ENCODE data around the gene PLXND1.
A peak's percentile ranks its signal among the peaks of the same experiment; 100 is the strongest.

PLXND1 gene

GRCh38 chr3:129638481-129638880 is 32.0 kb upstream of the PLXND1 start:
- DNase-seq (ENCODE audit: insufficient read length) (no peak), FAIRE-seq (no peak)
- TF ChIP-seq POLR2A (IDR thresholded peaks at IDR 0.05; ENCODE audit: low read depth, low read length) (no peak), POLR2AphosphoS5 (IDR thresholded peaks at IDR 0.05; ENCODE audit: low read depth, low read length) (no peak), TAF1 (IDR thresholded peaks at IDR 0.05; ENCODE audit: borderline replicate concordance, low read depth, low read length) (no peak)

DNA sequence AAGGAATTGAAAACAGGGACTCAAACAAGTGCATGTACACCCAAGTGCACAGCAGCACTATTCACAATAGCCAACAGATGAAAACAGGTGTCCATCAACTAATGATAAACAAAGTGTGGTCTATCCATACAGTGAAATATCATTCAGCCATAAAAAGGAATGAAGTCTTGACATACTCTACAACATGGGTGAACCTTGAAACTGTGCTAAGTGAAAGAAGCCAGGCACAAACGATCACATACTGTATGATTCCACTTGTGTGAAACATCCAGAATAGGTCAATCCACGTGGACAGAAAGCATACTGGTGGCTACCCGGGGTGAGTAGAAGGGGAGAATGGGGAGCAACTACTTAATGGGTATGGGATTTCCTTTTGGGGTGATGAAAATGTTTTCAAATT is 29.6 kb upstream of the PLXND1 start:
- FAIRE-seq (no peak), DNase-seq (ENCODE audit: insufficient read length) (no peak)
- TF ChIP-seq TAF1 (IDR thresholded peaks at IDR 0.05; ENCODE audit: borderline replicate concordance, low read depth, low read length), result no peak
- no peak for TF ChIP-seq POLR2AphosphoS5 (IDR thresholded peaks at IDR 0.05; ENCODE audit: low read depth, low read length)
- TF ChIP-seq POLR2A (IDR thresholded peaks at IDR 0.05; ENCODE audit: low read depth, low read length), result no peak

DNA sequence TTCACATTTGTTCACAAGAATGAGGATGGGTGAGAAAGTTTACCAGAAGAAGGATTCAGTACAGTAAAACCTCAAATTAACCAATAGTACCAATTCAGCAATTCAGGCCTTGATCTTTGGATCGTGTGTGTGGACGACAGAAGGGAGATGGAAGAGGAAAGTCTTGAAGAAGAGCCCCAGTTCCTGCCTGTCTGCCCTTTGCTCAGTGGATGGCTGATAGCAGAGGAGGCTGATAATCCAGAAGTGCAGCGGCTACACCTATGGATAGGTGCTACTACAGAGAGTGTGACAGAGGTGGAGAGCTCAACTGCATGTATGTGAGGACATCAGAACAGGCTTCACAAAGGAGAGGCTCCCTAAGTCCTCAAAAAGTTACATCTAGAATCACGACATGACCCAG is 29.2 kb upstream of the PLXND1 start:
- DNase-seq (ENCODE audit: insufficient read length), result no peak
- no peak for FAIRE-seq
- no peak for TF ChIP-seq POLR2AphosphoS5 (IDR thresholded peaks at IDR 0.05; ENCODE audit: low read depth, low read length)
- TF ChIP-seq POLR2A (IDR thresholded peaks at IDR 0.05; ENCODE audit: low read depth, low read length), result no peak
- no peak for TF ChIP-seq TAF1 (IDR thresholded peaks at IDR 0.05; ENCODE audit: borderline replicate concordance, low read depth, low read length)

DNA sequence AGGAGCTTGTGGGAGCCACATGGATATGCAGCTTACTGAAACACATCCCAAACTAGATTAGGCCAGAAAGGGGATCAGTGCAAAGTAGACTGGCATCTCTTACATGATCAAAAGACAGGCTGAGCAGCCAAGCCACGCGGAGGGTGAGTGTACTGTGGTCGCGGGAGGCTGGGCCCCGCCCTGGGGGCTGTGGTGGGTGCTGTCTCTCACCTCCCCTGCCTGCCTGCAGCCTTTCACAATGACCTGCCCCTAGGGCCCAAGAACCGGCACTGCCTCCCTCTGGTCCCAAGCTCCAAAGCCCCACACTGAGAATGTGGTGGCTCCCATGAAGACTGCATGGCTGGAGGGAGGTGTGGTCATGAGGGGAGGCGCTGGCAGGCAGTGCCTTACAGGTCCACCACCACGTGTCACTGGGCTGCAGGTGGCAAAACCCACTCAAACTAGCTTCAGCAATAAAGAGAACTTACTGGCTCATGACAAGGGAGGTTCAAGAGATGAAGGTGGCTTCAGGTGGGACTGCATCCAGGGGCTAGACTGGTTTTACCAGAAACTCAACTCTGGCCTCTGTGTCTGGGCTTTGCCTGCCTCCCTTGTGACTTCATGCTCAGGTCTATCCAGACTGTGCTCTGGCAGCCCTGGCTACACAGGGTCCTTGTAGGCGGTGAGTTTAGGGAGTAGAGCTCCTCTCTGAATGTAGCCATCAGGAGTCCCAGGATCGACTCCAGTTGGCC is 27.4 kb upstream of the PLXND1 start:
- DNase-seq (ENCODE audit: insufficient read length) (no peak), FAIRE-seq (no peak)
- TF ChIP-seq POLR2AphosphoS5 (IDR thresholded peaks at IDR 0.05; ENCODE audit: low read depth, low read length) (no peak), POLR2A (IDR thresholded peaks at IDR 0.05; ENCODE audit: low read depth, low read length) (no peak), TAF1 (IDR thresholded peaks at IDR 0.05; ENCODE audit: borderline replicate concordance, low read depth, low read length) (no peak)

GRCh38 chr3:129632977-129633376 is 26.5 kb upstream of the PLXND1 start:
- no peak for DNase-seq (ENCODE audit: insufficient read length)
- FAIRE-seq, result no peak
- TF ChIP-seq POLR2A (IDR thresholded peaks at IDR 0.05; ENCODE audit: low read depth, low read length) (no peak), TAF1 (IDR thresholded peaks at IDR 0.05; ENCODE audit: borderline replicate concordance, low read depth, low read length) (no peak), POLR2AphosphoS5 (IDR thresholded peaks at IDR 0.05; ENCODE audit: low read depth, low read length) (no peak)

DNA sequence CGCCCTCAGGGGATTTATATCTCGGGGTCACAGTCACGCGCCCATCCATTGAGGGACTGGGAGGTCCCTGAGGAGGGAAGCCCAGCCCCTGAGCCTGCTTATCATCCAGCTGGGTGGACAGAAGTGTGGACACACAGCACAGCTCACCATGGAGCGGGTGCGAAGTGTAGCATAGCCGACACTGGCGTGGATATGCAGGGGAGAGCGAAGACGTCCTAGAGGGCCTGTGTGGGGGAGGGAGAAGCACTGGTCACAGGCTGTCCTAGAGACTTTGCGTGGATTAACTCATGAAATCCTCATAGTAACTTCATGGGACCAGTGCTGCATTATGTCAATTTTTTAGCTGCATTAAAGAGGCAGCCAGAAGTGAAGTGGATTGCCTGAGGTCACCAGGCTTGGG is 26.1 kb upstream of the PLXND1 start:
- FAIRE-seq (no peak), DNase-seq (ENCODE audit: insufficient read length) (no peak)
- TF ChIP-seq POLR2A (IDR thresholded peaks at IDR 0.05; ENCODE audit: low read depth, low read length), result no peak
- no peak for TF ChIP-seq POLR2AphosphoS5 (IDR thresholded peaks at IDR 0.05; ENCODE audit: low read depth, low read length)
- no peak for TF ChIP-seq TAF1 (IDR thresholded peaks at IDR 0.05; ENCODE audit: borderline replicate concordance, low read depth, low read length)

- FAIRE-seq (no peak), DNase-seq (ENCODE audit: insufficient read length) (no peak)
- TF ChIP-seq POLR2AphosphoS5 (IDR thresholded peaks at IDR 0.05; ENCODE audit: low read depth, low read length), result no peak
- TF ChIP-seq POLR2A (IDR thresholded peaks at IDR 0.05; ENCODE audit: low read depth, low read length), result no peak
- no peak for TF ChIP-seq TAF1 (IDR thresholded peaks at IDR 0.05; ENCODE audit: borderline replicate concordance, low read depth, low read length)
These were observed 25.6 kb upstream of the PLXND1 start for GRCh38 chr3:129632056-129632455.

GRCh38 chr3:129629011-129629410 is 22.5 kb upstream of the PLXND1 start:
- DNase-seq (ENCODE audit: insufficient read length), result no peak
- TF ChIP-seq POLR2A (IDR thresholded peaks at IDR 0.05; ENCODE audit: low read depth, low read length) (no peak), POLR2AphosphoS5 (IDR thresholded peaks at IDR 0.05; ENCODE audit: low read depth, low read length) (no peak), TAF1 (IDR thresholded peaks at IDR 0.05; ENCODE audit: borderline replicate concordance, low read depth, low read length) (no peak)
- FAIRE-seq, result no peak

GRCh38 chr3:129628169-129628522 is 21.7 kb upstream of the PLXND1 start:
- DNase-seq (ENCODE audit: insufficient read length) (no peak), FAIRE-seq (no peak)
- TF ChIP-seq POLR2A (IDR thresholded peaks at IDR 0.05; ENCODE audit: low read depth, low read length), result no peak
- TF ChIP-seq POLR2AphosphoS5 (IDR thresholded peaks at IDR 0.05; ENCODE audit: low read depth, low read length), result no peak
- TF ChIP-seq TAF1 (IDR thresholded peaks at IDR 0.05; ENCODE audit: borderline replicate concordance, low read depth, low read length), result no peak

- peak; percentile 80 for DNase-seq (ENCODE audit: insufficient read length)
- FAIRE-seq, result peak; percentile 92
- TF ChIP-seq POLR2A (IDR thresholded peaks at IDR 0.05; ENCODE audit: low read depth, low read length) (0 out of 2 replicates have a peak, but pooled peaks have one; percentile 26), POLR2AphosphoS5 (IDR thresholded peaks at IDR 0.05; ENCODE audit: low read depth, low read length) (no peak), TAF1 (IDR thresholded peaks at IDR 0.05; ENCODE audit: borderline replicate concordance, low read depth, low read length) (no peak)
These were observed 21.1 kb upstream of the PLXND1 start for GRCh38 chr3:129627350-129628168.

- peak; percentile 99 for DNase-seq (ENCODE audit: insufficient read length)
- peak; percentile 94 for FAIRE-seq
- TF ChIP-seq POLR2A (IDR thresholded peaks at IDR 0.05; ENCODE audit: low read depth, low read length) (peak; percentile 65; the same call in 1 of the 2 replicates), POLR2AphosphoS5 (IDR thresholded peaks at IDR 0.05; ENCODE audit: low read depth, low read length) (0 out of 2 replicates have a peak, but pooled peaks have one; percentile 34), TAF1 (IDR thresholded peaks at IDR 0.05; ENCODE audit: borderline replicate concordance, low read depth, low read length) (0 out of 2 replicates have a peak, but pooled peaks have one; percentile 39)
These were observed 20.4 kb upstream of the PLXND1 start for GRCh38 chr3:129626744-129627349.

All from GM12892 (cell line).